Mammary epithelial cell (primary cell): ENCODE data around the gene SMIM5.

Experiments used
- CTCF ChIP-seq, 2 donors: IDR thresholded peaks in 1 of 2; conservative IDR thresholded peaks in 1 of 2; 2 replicates each; pipeline ENCODE4 v1.5.1; 2011 to 2012; ENCODE audit warnings: inconsistent platforms in 2 of 2, low read length in 2 of 2, mild to moderate bottlenecking in 2 of 2, control low read depth in 1 of 2, low read depth in 1 of 2; ENCODE audit not compliant: insufficient read depth in 1 of 2; ENCODE audit errors: extremely low read depth in 1 of 2
- EZH2 ChIP-seq: IDR thresholded peaks from 2 replicates; pipeline ENCODE4 v1.6.1; 2012; ENCODE audit warnings: low read length, inconsistent platforms, borderline replicate concordance

- TF ChIP-seq CTCF (conservative IDR thresholded peaks at IDR 0.05 in 1 of 2, IDR thresholded peaks at IDR 0.05 in 1 of 2; ENCODE audit: extremely low read depth in 1 of 2, insufficient read depth in 1 of 2, low read depth in 1 of 2, low read length in 2 of 2), result no peak
- TF ChIP-seq EZH2, result no peak
Observed at GRCh38 chr17:75602644-75603043, 30.6 kb upstream of the SMIM5 start.
